WI38 (cell line): ENCODE measurements around the gene ALK.

Source experiments
- H3K4me3 ChIP-seq: 2 replicates; pipeline ENCODE4 v1.5.1; 2011; ENCODE audit warnings: low read depth, mild to moderate bottlenecking, control low read depth, low read length
- TF ChIP-seq, protein P1 (sequence below): IDR thresholded peaks from 2 replicates; pipeline ENCODE4 v1.5.1; 2012; ENCODE audit warnings: low read depth, mild to moderate bottlenecking, control low read depth, low read length

ALK gene

DNA sequence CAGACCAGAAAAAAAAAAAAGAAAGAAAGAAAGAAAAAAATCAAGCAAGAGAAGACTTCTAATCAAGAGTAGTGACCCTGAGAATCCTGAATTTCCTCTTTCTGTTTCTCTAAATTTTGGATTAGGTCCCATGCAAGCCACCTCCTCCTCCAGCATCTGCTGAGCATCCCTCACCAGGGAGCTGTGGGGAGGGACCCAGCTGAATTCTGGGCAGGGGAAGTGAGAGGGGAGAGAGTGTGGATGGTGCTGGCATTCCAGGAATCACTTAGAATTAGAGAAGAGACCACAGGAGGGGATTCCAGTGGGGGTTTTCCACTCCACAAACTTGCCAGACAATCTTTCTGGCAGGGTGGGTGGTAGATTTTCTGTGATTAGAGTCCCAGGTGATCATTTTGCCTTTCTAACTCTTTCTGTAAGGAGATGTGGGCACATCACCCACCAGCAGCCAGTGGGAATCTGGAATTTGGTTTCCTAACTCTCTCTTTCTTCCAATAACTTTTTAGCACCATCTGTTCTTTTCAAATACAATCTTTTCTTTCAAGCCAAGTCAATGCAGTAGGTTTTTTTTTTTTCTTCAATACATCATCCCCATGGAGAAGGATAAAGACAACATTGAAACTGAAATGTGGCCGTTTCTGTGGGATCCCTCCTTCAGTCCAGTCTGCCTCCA, 526.9 kb downstream of the ALK start:
- TF ChIP-seq, protein P1, sequence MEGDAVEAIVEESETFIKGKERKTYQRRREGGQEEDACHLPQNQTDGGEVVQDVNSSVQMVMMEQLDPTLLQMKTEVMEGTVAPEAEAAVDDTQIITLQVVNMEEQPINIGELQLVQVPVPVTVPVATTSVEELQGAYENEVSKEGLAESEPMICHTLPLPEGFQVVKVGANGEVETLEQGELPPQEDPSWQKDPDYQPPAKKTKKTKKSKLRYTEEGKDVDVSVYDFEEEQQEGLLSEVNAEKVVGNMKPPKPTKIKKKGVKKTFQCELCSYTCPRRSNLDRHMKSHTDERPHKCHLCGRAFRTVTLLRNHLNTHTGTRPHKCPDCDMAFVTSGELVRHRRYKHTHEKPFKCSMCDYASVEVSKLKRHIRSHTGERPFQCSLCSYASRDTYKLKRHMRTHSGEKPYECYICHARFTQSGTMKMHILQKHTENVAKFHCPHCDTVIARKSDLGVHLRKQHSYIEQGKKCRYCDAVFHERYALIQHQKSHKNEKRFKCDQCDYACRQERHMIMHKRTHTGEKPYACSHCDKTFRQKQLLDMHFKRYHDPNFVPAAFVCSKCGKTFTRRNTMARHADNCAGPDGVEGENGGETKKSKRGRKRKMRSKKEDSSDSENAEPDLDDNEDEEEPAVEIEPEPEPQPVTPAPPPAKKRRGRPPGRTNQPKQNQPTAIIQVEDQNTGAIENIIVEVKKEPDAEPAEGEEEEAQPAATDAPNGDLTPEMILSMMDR: no peak

DNA sequence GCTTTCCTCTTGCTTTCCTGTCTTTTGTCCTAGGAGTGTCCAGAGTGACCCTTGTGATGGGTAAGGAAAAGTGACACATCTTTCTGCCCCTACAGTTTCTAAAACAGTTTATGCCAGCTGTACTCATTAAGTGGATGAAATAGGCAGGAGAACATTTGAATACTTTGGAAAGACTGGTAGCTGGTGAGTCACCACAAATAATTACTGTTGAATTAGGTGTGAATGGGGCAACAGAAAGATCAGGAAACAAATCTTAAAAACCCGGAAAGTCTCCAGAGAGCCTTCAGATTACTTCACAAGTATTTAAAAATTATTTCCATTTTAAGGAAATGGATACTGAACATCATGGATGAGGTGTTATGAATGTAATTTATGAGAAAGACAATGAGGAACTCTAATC, 527.7 kb downstream of the ALK start:
- TF ChIP-seq, protein P1: no peak
- no peak overlapping the region for H3K4me3 ChIP-seq

More for the DNA sequence above, 526.9 kb downstream of the ALK start:
- H3K4me3 ChIP-seq: no peak overlapping the region

DNA sequence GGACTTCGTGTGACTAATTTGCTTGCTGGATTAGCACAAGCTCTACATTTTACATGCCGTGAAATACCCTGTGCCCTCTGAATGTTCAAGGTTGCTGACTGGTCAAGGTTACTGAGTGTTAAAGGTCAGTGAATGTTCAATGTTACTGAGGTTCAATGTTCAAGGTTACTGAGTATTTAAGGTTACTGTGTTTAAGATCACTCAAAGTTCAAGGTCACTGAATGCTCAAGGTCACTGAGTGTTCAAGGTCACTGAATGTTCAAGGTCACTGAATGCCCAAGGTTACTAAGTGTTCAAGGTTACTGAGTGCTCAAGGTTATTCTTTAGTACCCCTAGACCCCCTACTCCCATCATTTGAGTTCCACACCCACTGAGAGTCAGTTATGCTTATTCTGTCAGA, 528.6 kb downstream of the ALK start:
- no peak overlapping the region for H3K4me3 ChIP-seq
- TF ChIP-seq, protein P1: no peak

DNA sequence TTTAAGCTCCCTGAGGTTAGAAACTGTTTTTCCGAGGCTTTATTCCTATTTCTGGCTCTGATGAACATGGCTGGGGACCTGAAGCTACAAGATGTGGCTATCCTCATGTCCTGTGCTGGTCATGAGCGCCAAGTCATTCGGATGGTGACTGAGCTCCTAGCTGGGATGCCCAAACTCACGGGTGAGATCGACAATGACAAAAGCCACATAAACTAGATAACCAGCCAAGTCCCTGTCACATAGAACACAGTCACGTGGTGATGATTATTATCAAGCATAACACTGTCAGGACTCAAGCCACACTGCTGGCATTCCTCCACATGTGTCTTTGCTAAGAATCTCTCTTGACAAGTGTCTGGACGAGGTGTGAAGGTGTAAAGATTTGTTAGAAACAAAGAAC, 531.2 kb downstream of the ALK start:
- TF ChIP-seq, protein P1: no peak
- no peak overlapping the region for H3K4me3 ChIP-seq

DNA sequence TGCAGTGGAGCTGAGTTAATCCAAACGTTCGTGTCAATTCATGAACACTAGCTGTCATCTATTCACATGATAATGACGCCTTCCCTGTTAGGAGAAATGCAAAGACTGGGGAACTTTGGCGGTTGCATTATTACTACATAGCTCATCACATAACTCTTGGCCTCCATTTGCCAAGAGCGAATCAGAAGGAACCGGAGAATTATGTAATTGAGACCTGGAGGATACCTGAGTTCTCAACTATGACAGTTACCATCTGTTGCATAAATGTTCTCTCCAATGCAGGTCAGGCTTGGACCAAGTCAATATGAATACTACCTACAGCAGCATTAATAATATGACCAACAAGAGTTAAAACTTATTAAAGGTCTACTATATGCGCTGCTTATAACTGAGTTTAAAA, 531.7 kb downstream of the ALK start:
- no peak overlapping the region for H3K4me3 ChIP-seq
- TF ChIP-seq, protein P1: no peak

DNA sequence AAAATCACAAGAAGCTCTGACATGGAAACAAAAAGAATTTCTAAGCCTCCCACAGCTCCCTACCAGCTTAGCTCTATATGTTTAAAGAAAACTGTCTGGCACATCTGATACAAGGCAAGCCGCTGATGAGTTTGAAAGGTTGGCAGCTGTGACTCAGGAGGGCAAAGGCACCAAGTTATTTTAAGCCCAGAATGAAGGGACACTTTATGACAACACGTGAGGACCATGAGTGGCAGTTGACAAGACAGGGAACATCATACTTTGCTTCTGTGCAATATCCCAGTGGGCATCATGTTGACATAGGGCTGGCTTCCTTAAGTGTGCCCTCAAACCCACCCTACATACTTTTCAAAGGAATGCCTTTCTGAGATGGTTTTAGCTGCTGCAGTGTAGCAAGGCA, 533.3 kb downstream of the ALK start:
- no peak overlapping the region for H3K4me3 ChIP-seq
- TF ChIP-seq, protein P1: no peak

DNA sequence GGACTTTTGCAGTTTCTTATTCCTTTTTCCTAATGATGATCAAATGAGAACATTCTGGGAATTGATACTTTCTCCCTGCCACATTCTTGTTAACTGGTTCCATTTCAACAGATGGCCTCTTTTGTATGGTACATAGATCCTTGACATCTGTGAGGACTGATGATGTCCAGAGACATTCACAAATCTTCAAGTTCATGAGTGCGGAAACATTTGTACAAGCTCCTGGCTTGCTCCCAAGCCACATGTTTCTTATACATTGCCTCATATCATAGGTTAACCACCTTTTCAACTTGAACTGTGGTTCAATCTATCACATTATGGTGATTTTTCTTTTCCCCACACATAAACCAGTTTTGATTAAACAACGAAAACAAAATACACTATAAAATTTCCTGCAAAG, 538.9 kb downstream of the ALK start:
- H3K4me3 ChIP-seq: no peak overlapping the region
- TF ChIP-seq, protein P1: no peak
